SH-SY5Y (cell line): ENCODE results near the gene LSM14B.

Source experiments
- GATA2 ChIP-seq: IDR thresholded peaks from 2 replicates; pipeline ENCODE4 v1.6.1; 2011; ENCODE audit warnings: mild to moderate bottlenecking, low read depth, low read length
- GATA3 ChIP-seq: IDR thresholded peaks from 2 replicates; pipeline ENCODE4 v1.6.1; 2011; ENCODE audit warnings: low read depth, mild to moderate bottlenecking, low read length, moderate library complexity

- no peak for TF ChIP-seq GATA3
- no peak for TF ChIP-seq GATA2
Measured at GRCh38 chr20:62160876-62161275, 38.6 kb downstream of the LSM14B start.
